GM19023 (cell line): Measurements from ENCODE around the gene HJURP.

Source experiments
- ATAC-seq: cut with Tn5 transposase; IDR thresholded peaks from one replicate; pipeline ENCODE4 v1.9.1; 2021; ENCODE audit warnings: mild to moderate bottlenecking, moderate library complexity; ENCODE audit not compliant: unreplicated experiment

HJURP gene

GRCh38 chr2:233795735-233796171 is 58.6 kb downstream of the HJURP start:
- ATAC-seq: no peak

- no peak for ATAC-seq
These were observed 60.1 kb downstream of the HJURP start for GRCh38 chr2:233794128-233794658.

GRCh38 chr2:233793465-233794127 is 60.7 kb downstream of the HJURP start:
- ATAC-seq: no peak

- no peak for ATAC-seq
These were observed 61.6 kb downstream of the HJURP start for GRCh38 chr2:233792720-233793119.

- no peak for ATAC-seq
These were observed 62.4 kb downstream of the HJURP start for GRCh38 chr2:233791883-233792329.

GRCh38 chr2:233791151-233791882 is 63.0 kb downstream of the HJURP start:
- ATAC-seq: no peak

GRCh38 chr2:233789554-233789953 is 64.8 kb downstream of the HJURP start:
- no peak for ATAC-seq
